PC-3 (cell line): Measurements from ENCODE around the gene TPCN2.

Source experiments
- EZH2 ChIP-seq: fragments of 300-600 bp; sonication (generic); IDR thresholded peaks from one replicate; pipeline ENCODE4 v1.6.1; 2017; ENCODE audit warnings: antibody characterized with exemption, mild to moderate bottlenecking, low read length; ENCODE audit not compliant: unreplicated experiment
- EZH2phosphoT487 ChIP-seq: fragments of 300-600 bp; sonication (generic); IDR thresholded peaks from 2 replicates; pipeline ENCODE4 v1.6.1; 2018; ENCODE audit warnings: mild to moderate bottlenecking, antibody characterized with exemption, low read length, borderline replicate concordance
- TF ChIP-seq, protein P1 (sequence below): fragments of 300-600 bp; sonication (generic); conservative IDR thresholded peaks from 2 replicates; pipeline ENCODE4 v1.5.1; 2017; ENCODE audit warnings: antibody characterized with exemption, low read depth, mild to moderate bottlenecking, low read length

DNA sequence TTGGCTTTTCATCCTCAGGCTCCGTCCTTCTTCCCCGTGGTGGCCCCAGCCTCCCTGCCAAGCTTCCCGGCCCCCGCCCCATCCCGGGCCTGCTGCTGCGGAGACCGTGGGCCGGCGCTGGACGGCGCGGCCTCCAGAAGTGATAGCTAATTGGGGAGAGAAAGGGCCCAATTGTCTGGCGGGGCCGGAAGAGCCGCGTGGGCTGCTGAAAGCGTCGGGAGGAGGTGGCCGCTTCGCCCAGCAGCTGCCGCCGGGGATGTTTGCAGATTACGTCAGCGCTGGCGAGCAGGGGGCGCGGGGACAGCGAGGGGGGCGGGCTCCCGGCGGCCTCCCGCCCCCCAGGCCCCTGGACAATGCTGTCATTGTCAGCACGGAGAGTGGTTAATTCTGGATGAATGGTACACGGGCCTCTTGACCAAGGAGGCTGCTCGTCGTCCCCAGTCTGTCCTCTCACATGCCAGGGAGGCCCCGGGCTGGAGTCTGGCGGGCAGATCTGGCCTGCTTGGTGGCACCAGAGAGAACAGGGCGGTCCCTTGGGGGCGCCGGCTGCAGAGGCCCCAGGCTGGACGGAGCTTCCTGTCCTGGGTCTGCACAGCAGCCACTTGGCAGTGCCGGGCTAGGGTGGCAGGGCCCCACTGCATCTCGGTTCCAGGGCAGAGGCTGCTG is 108.6 kb downstream of the TPCN2 start:
- TF ChIP-seq, protein P1, sequence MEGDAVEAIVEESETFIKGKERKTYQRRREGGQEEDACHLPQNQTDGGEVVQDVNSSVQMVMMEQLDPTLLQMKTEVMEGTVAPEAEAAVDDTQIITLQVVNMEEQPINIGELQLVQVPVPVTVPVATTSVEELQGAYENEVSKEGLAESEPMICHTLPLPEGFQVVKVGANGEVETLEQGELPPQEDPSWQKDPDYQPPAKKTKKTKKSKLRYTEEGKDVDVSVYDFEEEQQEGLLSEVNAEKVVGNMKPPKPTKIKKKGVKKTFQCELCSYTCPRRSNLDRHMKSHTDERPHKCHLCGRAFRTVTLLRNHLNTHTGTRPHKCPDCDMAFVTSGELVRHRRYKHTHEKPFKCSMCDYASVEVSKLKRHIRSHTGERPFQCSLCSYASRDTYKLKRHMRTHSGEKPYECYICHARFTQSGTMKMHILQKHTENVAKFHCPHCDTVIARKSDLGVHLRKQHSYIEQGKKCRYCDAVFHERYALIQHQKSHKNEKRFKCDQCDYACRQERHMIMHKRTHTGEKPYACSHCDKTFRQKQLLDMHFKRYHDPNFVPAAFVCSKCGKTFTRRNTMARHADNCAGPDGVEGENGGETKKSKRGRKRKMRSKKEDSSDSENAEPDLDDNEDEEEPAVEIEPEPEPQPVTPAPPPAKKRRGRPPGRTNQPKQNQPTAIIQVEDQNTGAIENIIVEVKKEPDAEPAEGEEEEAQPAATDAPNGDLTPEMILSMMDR, result no peak
- no peak for TF ChIP-seq EZH2
- TF ChIP-seq EZH2phosphoT487, result no peak
